WI38 (cell line): Measurements from ENCODE around the gene ZNF154.
A peak's percentile ranks its signal among the peaks of the same experiment; 100 is the strongest.

ENCODE experiments used
- H3K4me3 ChIP-seq: 2 replicates; pipeline ENCODE4 v1.5.1; 2011; ENCODE audit warnings: low read depth, mild to moderate bottlenecking, control low read depth, low read length
- CTCF ChIP-seq: IDR thresholded peaks from 2 replicates; pipeline ENCODE4 v1.5.1; 2012; ENCODE audit warnings: low read depth, mild to moderate bottlenecking, control low read depth, low read length

ZNF154 gene

DNA sequence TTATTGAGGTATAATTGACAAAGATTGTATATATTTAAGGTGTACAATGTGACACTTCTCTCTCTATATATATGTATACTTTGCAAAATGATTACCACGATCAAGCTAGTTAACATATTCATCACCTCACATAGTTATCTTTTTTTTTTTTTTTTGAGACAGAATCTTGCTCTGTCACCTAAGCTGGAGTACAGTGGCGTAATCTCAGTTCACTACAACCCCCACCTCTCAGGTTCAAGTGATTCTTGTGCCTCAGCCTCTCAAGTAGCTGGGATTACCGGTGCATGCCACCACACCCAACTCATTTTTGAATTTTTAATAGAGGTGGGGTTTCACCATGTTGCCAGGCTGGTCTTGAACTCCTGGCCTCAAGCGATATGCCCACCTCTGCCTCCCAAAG, 36.5 kb downstream of the ZNF154 start:
- TF ChIP-seq CTCF = no peak
- no peak overlapping the region for H3K4me3 ChIP-seq

- no peak overlapping the region for H3K4me3 ChIP-seq
- no peak for TF ChIP-seq CTCF
These were observed 37.7 kb downstream of the ZNF154 start for GRCh38 chr19:57671124-57671895.

DNA sequence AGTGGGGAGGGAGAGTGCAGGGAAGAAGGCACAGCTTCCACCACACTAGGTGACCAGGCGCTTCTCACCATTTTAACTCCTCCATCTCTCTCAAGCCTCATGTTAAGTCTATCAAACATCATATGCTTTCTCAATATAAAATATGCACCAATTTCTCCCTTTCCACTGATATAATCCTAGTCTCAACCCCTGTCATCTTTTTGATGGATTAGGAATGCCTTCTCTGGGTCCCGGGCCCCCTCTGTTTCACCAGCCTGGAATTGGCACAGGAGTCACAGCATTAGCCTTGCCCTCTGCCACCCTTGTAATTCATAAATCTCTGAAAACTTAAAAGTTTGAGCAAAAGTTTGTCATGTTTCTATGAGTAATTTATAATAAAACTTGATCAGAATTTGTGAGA, 40.4 kb downstream of the ZNF154 start, which contains the start of gene ZSCAN4:
TSS of gene ZSCAN4 (plus strand) at position 301 of the 400 bp plus-strand sequence. CDS start 7,211 bp downstream, outside the sequence.
- no peak for TF ChIP-seq CTCF
- H3K4me3 ChIP-seq = no peak within 1 kb of the TSS

GRCh38 chr19:57667228-57667627, 41.8 kb downstream of the ZNF154 start:
- TF ChIP-seq CTCF = no peak

GRCh38 chr19:57665261-57665806, 43.7 kb downstream of the ZNF154 start:
- TF ChIP-seq CTCF = no peak
- H3K4me3 ChIP-seq = no peak overlapping the region

More at GRCh38 chr19:57667228-57667627, 41.8 kb downstream of the ZNF154 start:
- H3K4me3 ChIP-seq = no peak overlapping the region

DNA sequence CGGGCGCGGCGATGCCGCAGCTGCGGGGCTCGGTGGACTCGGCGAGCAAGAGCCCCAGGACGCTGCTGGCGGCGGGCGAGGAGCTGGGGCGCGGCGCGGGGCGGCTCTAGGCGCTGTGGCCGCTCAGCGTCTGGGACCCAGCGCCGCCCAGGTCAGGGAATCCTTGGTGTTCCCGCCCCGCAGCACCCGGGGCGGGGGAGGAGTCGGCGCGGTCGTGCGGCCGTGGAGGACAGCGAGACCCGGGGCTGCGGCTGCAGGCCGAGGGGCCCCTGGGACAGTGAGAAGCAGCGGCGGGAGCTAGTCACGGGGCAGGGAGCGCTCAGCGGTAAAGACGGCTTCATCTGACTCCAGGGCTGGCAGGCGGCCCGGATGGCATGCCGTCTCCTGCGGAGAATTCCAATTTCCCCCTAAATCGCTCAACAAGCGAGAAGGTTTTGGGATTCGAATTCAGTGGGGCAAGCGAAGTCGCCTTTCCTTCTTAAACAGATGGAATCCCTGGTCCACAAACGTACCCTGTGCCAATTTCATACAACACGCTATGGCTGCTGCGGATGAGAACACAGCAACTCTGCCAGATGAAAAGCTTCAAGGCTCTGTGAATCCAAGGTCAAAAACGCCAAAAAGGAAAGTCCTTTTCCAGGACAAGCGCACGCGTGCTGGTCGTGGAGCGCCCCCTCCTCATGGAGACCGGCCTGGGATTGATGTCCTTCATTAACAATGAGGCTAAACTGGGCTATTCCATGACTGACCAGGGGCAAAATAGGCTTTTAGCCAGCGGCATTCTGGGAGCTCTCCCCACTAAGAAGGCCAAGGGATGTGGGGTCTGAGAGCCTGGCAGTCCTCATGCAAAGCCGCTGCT, 44.5 kb downstream of the ZNF154 start:
- no peak for TF ChIP-seq CTCF
- H3K4me3 ChIP-seq = peak overlapping the region; percentile 61
